HEK293 (cell line): ENCODE results near the gene UBL5.

Source experiments
- CTCF ChIA-PET: fragments of 350-600 bp; formaldehyde crosslinking; extraction: SDS; loops from one replicate; lab custom pipeline; 2021; ENCODE audit warnings: antibody characterized with exemption; lab: Yijun Ruan, JAX
- POLR2A ChIA-PET: fragments of 300-600 bp; formaldehyde crosslinking; extraction: SDS; loops from one replicate; lab custom pipeline; 2020; ENCODE audit warnings: antibody characterized with exemption, inconsistent platforms; lab: Yijun Ruan, JAX
- H3K27ac ChIP-seq: fragments of 200-500 bp; sonication (Bioruptor generic); 2 replicates; pipeline ENCODE4 v1.5.1; 2014; ENCODE audit warnings: low read depth, low read length, control low read depth, inconsistent platforms; ENCODE audit errors: extremely low read depth
- H3K36me3 ChIP-seq, 2 experiments: fragments of 200-500 bp in 1 of 2; sonication (Bioruptor generic) in 1 of 2; 1 replicate in 1 of 2; 2 replicates in 1 of 2; pipeline ENCODE4 v1.5.1; 2014 to 2017; ENCODE audit warnings: inconsistent platforms in 2 of 2, low read length in 2 of 2; ENCODE audit not compliant: control insufficient read depth in 2 of 2, insufficient read depth in 1 of 2
- H3K4me1 ChIP-seq: fragments of 200-500 bp; sonication (Bioruptor generic); 2 replicates; pipeline ENCODE4 v1.5.1; 2014; ENCODE audit warnings: mild to moderate bottlenecking, low read length, inconsistent platforms; ENCODE audit not compliant: control insufficient read depth, insufficient read depth
- H3K4me3 ChIP-seq: 2 replicates; pipeline ENCODE4 v1.5.1; 2011; ENCODE audit warnings: low read depth, mild to moderate bottlenecking, control low read depth, low read length, moderate library complexity
- H3K9me3 ChIP-seq: fragments of 200-500 bp; sonication (Bioruptor generic); 2 replicates; pipeline ENCODE4 v1.5.1; 2014; ENCODE audit warnings: low read depth, low read length, inconsistent platforms; ENCODE audit not compliant: control insufficient read depth, insufficient read depth
- BCL11B ChIP-seq: fragments of 450-650 bp; formaldehyde crosslinking; IDR thresholded peaks from 2 replicates; pipeline ENCODE4 v1.5.1; 2016; ENCODE audit warnings: low read depth, missing biosample characterization, missing genetic modification characterization
- IKZF3 ChIP-seq: fragments of 450-650 bp; IDR thresholded peaks from 2 replicates; pipeline ENCODE4 v1.5.0; 2018; ENCODE audit warnings: missing biosample characterization, mild to moderate bottlenecking, missing genetic modification characterization, moderate library complexity
- OSR2 ChIP-seq: fragments of 450-650 bp; formaldehyde crosslinking; IDR thresholded peaks from 2 replicates; pipeline ENCODE4 v1.5.1; 2016; ENCODE audit warnings: missing biosample characterization, missing genetic modification characterization
- PRDM10 ChIP-seq: fragments of 450-650 bp; formaldehyde crosslinking; IDR thresholded peaks from 2 replicates; pipeline ENCODE4 v1.5.1; 2016; ENCODE audit warnings: missing biosample characterization, missing genetic modification characterization
- REPIN1 ChIP-seq: fragments of 450-650 bp; formaldehyde crosslinking; IDR thresholded peaks from 2 replicates; pipeline ENCODE4 v1.5.1; 2017; ENCODE audit warnings: missing biosample characterization, missing genetic modification characterization, low read depth
- ZBTB21 ChIP-seq: fragments of 450-650 bp; formaldehyde crosslinking; IDR thresholded peaks from 2 replicates; pipeline ENCODE4 v1.5.1; 2017; ENCODE audit warnings: missing biosample characterization, missing genetic modification characterization
- ZNF10 ChIP-seq: fragments of 450-650 bp; formaldehyde crosslinking; IDR thresholded peaks from 2 replicates; pipeline ENCODE4 v1.5.1; 2017; ENCODE audit warnings: missing biosample characterization, missing genetic modification characterization
- ZNF133 ChIP-seq: fragments of 450-650 bp; formaldehyde crosslinking; IDR thresholded peaks from 2 replicates; pipeline ENCODE4 v1.5.1; 2016; ENCODE audit warnings: missing biosample characterization, missing genetic modification characterization
- ZNF335 ChIP-seq: fragments of 450-650 bp; formaldehyde crosslinking; conservative IDR thresholded peaks from 2 replicates; pipeline ENCODE4 v1.5.1; 2016; ENCODE audit warnings: missing biosample characterization, missing genetic modification characterization
- ZNF404 ChIP-seq: fragments of 450-650 bp; formaldehyde crosslinking; IDR thresholded peaks from 2 replicates; pipeline ENCODE4 v1.5.1; 2017; ENCODE audit warnings: missing biosample characterization, missing genetic modification characterization
- ZNF510 ChIP-seq: fragments of 450-650 bp; formaldehyde crosslinking; IDR thresholded peaks from 2 replicates; pipeline ENCODE4 v1.5.1; 2018; ENCODE audit warnings: mild to moderate bottlenecking, missing genetic modification characterization, missing biosample characterization; ENCODE audit not compliant: insufficient replicate concordance
- ZNF701 ChIP-seq: fragments of 450-650 bp; formaldehyde crosslinking; IDR thresholded peaks from 2 replicates; pipeline ENCODE4 v1.5.1; 2016; ENCODE audit warnings: missing biosample characterization, missing genetic modification characterization
- TF ChIP-seq, protein P1 (sequence below): fragments of 450-650 bp; formaldehyde crosslinking; IDR thresholded peaks from 2 replicates; pipeline ENCODE4 v1.5.1; 2016; ENCODE audit warnings: missing biosample characterization, missing genetic modification characterization
- TF ChIP-seq, protein P2 (sequence below): fragments of 450-650 bp; formaldehyde crosslinking; IDR thresholded peaks from 2 replicates; pipeline ENCODE4 v1.5.1; 2016; ENCODE audit warnings: missing biosample characterization, missing genetic modification characterization
- TF ChIP-seq, protein P3 (sequence below): fragments of 450-650 bp; formaldehyde crosslinking; IDR thresholded peaks from 2 replicates; pipeline ENCODE4 v1.5.1; 2016; ENCODE audit warnings: missing biosample characterization, missing genetic modification characterization

Gene UBL5

GRCh38 chr19:9823816-9824215 lies 3.9 kb upstream of the UBL5 start:
- ChIA-PET POLR2A (interaction anchor here (0.6 kb wide), 1 partner anchor 1749 kb away, joined by 5 read pairs; no protein-coding TSS in a partner anchor), CTCF (no interaction called here)
- no peak for TF ChIP-seq ZBTB21
- no peak for TF ChIP-seq ZNF335 (tag by site-specific recombination)
- no peak for TF ChIP-seq ZNF404 (tag by site-specific recombination)
- TF ChIP-seq ZNF10 (tag by site-specific recombination): no peak
- Histone ChIP-seq H3K4me3 (no peak overlapping the region), H3K9me3 (no peaks in the 10 kb centered on the region), H3K36me3 (peaks cover 4% of the 10 kb centered on the region in 2 experiments; a peak in 2 of 3 replicates), H3K4me1 (no peaks in the 10 kb centered on the region; the same call in 1 of the 2 replicates), H3K27ac (no peak overlapping the region)

DNA sequence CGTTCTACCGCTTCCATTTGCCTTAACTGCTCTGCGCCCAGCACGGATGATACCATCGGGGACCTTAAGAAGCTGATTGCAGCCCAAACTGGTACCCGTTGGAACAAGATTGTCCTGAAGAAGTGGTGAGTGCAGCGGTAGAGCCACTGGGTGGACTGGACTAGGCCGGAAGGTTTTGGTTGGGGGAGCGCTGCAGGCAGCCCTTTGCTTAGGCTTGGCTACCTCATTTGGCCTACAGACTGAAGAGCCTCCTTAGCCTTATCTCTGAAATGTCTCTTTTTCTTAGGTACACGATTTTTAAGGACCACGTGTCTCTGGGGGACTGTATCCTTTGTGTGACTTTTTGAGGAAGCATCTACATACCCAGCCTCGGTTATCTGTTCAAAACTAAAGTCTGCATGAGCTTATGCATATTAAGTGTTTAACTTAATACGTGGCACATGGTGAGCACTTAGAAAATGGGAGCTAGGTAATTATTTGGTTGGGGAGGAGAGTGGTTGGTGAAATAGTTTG lies 889 bp downstream of the UBL5 start:
- Histone ChIP-seq H3K4me1 (no peaks in the 10 kb centered on the region; the same call in 1 of the 2 replicates), H3K9me3 (no peaks in the 10 kb centered on the region), H3K36me3 (peaks cover 4 to 28% of the 10 kb centered on the region in 2 experiments; a peak in 2 of 3 replicates), H3K27ac (no peak overlapping the region; the same call in 1 of the 2 replicates), H3K4me3 (peak overlapping the region; percentile 77)
- POLR2A ChIA-PET: interaction anchor here (1.0 to 2.6 kb wide), 2 partner anchors 10 to 18 kb away, joined by 5 to 29 read pairs; partner anchors contain the start of gene FBXL12
- TF ChIP-seq BCL11B (tag by site-specific recombination) (no peak), OSR2 (tag by site-specific recombination) (no peak), REPIN1 (tag by site-specific recombination) (no peak), ZNF701 (tag by site-specific recombination) (no peak), ZNF133 (tag by site-specific recombination) (no peak), IKZF3 (tag by site-specific recombination) (no peak), PRDM10 (no peak), ZNF510 (no peak)
- TF ChIP-seq, protein P1, sequence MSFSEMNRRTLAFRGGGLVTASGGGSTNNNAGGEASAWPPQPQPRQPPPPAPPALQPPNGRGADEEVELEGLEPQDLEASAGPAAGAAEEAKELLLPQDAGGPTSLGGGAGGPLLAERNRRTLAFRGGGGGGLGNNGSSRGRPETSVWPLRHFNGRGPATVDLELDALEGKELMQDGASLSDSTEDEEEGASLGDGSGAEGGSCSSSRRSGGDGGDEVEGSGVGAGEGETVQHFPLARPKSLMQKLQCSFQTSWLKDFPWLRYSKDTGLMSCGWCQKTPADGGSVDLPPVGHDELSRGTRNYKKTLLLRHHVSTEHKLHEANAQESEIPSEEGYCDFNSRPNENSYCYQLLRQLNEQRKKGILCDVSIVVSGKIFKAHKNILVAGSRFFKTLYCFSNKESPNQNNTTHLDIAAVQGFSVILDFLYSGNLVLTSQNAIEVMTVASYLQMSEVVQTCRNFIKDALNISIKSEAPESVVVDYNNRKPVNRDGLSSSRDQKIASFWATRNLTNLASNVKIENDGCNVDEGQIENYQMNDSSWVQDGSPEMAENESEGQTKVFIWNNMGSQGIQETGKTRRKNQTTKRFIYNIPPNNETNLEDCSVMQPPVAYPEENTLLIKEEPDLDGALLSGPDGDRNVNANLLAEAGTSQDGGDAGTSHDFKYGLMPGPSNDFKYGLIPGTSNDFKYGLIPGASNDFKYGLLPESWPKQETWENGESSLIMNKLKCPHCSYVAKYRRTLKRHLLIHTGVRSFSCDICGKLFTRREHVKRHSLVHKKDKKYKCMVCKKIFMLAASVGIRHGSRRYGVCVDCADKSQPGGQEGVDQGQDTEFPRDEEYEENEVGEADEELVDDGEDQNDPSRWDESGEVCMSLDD (tag by site-specific recombination): no peak
- TF ChIP-seq, protein P2, sequence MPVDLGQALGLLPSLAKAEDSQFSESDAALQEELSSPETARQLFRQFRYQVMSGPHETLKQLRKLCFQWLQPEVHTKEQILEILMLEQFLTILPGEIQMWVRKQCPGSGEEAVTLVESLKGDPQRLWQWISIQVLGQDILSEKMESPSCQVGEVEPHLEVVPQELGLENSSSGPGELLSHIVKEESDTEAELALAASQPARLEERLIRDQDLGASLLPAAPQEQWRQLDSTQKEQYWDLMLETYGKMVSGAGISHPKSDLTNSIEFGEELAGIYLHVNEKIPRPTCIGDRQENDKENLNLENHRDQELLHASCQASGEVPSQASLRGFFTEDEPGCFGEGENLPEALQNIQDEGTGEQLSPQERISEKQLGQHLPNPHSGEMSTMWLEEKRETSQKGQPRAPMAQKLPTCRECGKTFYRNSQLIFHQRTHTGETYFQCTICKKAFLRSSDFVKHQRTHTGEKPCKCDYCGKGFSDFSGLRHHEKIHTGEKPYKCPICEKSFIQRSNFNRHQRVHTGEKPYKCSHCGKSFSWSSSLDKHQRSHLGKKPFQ (tag by site-specific recombination): no peak
- TF ChIP-seq, protein P3, sequence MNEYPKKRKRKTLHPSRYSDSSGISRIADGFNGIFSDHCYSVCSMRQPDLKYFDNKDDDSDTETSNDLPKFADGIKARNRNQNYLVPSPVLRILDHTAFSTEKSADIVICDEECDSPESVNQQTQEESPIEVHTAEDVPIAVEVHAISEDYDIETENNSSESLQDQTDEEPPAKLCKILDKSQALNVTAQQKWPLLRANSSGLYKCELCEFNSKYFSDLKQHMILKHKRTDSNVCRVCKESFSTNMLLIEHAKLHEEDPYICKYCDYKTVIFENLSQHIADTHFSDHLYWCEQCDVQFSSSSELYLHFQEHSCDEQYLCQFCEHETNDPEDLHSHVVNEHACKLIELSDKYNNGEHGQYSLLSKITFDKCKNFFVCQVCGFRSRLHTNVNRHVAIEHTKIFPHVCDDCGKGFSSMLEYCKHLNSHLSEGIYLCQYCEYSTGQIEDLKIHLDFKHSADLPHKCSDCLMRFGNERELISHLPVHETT: no peak
- CTCF ChIA-PET: no interaction called here
